K562 (cell line): ENCODE measurements around the gene CNPY4. TPM values are rescaled to one million over a fixed set of nuclear protein-coding genes. Genes with fewer than 3 reads are reported as not detected.

Experiments
- BRCA1 ChIP-seq, 2 experiments: fragments of 450-650 bp in 1 of 2; sonication (generic) in 1 of 2; formaldehyde crosslinking in 1 of 2; IDR thresholded peaks; 2 replicates each; pipeline versions ENCODE4 v1.5.0 to v1.6.1; 2017 to 2020; ENCODE audit warnings: mild to moderate bottlenecking in 1 of 2, missing genetic modification reagents in 1 of 2
- CTCFL ChIP-seq: IDR thresholded peaks from 2 replicates; pipeline ENCODE4 v1.6.1; 2011; ENCODE audit warnings: borderline replicate concordance, low read depth, mild to moderate bottlenecking, moderate library complexity, low read length; ENCODE audit not compliant: insufficient read depth, poor library complexity, severe bottlenecking
- CUX1 ChIP-seq: fragments of 200-800 bp; sonication (Bioruptor generic); IDR thresholded peaks from 2 replicates; pipeline ENCODE4 v1.6.1; 2016; ENCODE audit warnings: missing genetic modification characterization, missing compliant biosample characterization
- GMEB1 ChIP-seq: fragments of 250-450 bp; sonication (Bioruptor Pico); IDR thresholded peaks from 2 replicates; pipeline ENCODE4 v1.4.0; 2020; ENCODE audit warnings: mild to moderate bottlenecking
- HDGF ChIP-seq: fragments of 450-650 bp; IDR thresholded peaks from 2 replicates; pipeline ENCODE4 v1.6.1; 2016
- JUN ChIP-seq, 2 experiments: sonication (generic) in 1 of 2; formaldehyde crosslinking in 1 of 2; IDR thresholded peaks; 2 replicates each; pipeline versions ENCODE4 v1.6.1 to v1.8.0; 2012 to 2022; ENCODE audit warnings: borderline replicate concordance in 2 of 2, mild to moderate bottlenecking in 2 of 2, improper control_type of control experiment in 1 of 2, low read depth in 1 of 2, low read length in 1 of 2, missing genetic modification reagents in 1 of 2
- NFYB ChIP-seq: IDR thresholded peaks from 2 replicates; pipeline ENCODE4 v1.6.1; 2011; ENCODE audit warnings: mild to moderate bottlenecking, moderate library complexity; ENCODE audit not compliant: insufficient read length; ENCODE audit errors: extremely low read depth
- PRPF4 ChIP-seq: fragments of 200-400 bp; formaldehyde crosslinking; IDR thresholded peaks from one replicate; pipeline ENCODE4 v1.6.1; 2017; ENCODE audit warnings: low read length, low read depth, mild to moderate bottlenecking; ENCODE audit not compliant: insufficient read depth, poor library complexity, severe bottlenecking
- SMARCC2 ChIP-seq: fragments of 450-650 bp; IDR thresholded peaks from 2 replicates; pipeline ENCODE4 v1.6.1; 2017; ENCODE audit warnings: antibody characterized with exemption, moderate library complexity, mild to moderate bottlenecking, low read depth
- TARDBP ChIP-seq: fragments of 450-650 bp; IDR thresholded peaks from 2 replicates; pipeline ENCODE4 v1.6.1; 2016
- XRCC5 ChIP-seq: fragments of 200-400 bp; formaldehyde crosslinking; IDR thresholded peaks from 2 replicates; pipeline ENCODE4 v1.6.1; 2017; ENCODE audit warnings: low read depth, mild to moderate bottlenecking, low read length
- ZBED1 ChIP-seq: IDR thresholded peaks from 2 replicates; pipeline ENCODE4 v1.6.1; 2014
- ZBTB34 ChIP-seq: fragments of 250-450 bp; sonication (Bioruptor Pico); IDR thresholded peaks from 2 replicates; pipeline ENCODE4 v1.8.0; 2021; ENCODE audit warnings: mild to moderate bottlenecking, moderate library complexity
- ZEB2 ChIP-seq: fragments of 450-650 bp; IDR thresholded peaks from 2 replicates; pipeline ENCODE4 v1.6.1; 2016
- ZFP30 ChIP-seq: fragments of 250-450 bp; sonication (Bioruptor Pico); IDR thresholded peaks from 2 replicates; pipeline ENCODE4 v1.8.0; 2022; ENCODE audit warnings: moderate library complexity, mild to moderate bottlenecking, inconsistent platforms, borderline replicate concordance
- ZNF232 ChIP-seq: sonication (generic); formaldehyde crosslinking; IDR thresholded peaks from 2 replicates; pipeline ENCODE4 v1.8.0; 2022; ENCODE audit warnings: mild to moderate bottlenecking, missing genetic modification reagents
- polyA plus RNA-seq, 8 experiments: library from polyadenylated mRNA; depleted of rRNA in 4 of 8; stranded (reverse) in 5 of 8; unstranded in 3 of 8; fragments of >200 nt; fragmentation: Nextera tagmentation in 2 of 8; fragmentation: Illumina TruSeq in 1 of 8; extraction: Ambion mirVana in 2 of 8; extraction: Trizol in 1 of 8; gene quantifications; 2 replicates each; pipeline versions ENCODE4 v1.2.1 to v1.2.3, GENCODE V29; 2011 to 2014; ENCODE audit warnings: inconsistent platforms in 1 of 8, missing spikeins in 1 of 8
- total RNA-seq, 7 experiments: library from RNA; depleted of rRNA in 6 of 7; stranded (reverse); fragments of >200 nt in 6 of 7; fragmentation: Illumina TruSeq in 2 of 7; extraction: Trizol in 2 of 7; gene quantifications; 2 replicates each; pipeline versions ENCODE4 v1.2.1 to v1.2.3, GENCODE V29; 2011 to 2021; ENCODE audit warnings: low replicate concordance in 1 of 7

CNPY4 gene
- total and polyA plus RNA-seq, 9 of the 15 experiments (the other 6 are each of a cell fraction or from before 2014, with no cell fraction given), result 1.9 to 11.2 (median 7.0) TPM

GRCh38 chr7:100148559-100149328 is 29.3 kb downstream of the CNPY4 start, which contains the start of gene LAMTOR4 (continued):
- TF ChIP-seq ZBED1, result peak; percentile 61; the same call in 1 of the 2 replicates
- no peak for TF ChIP-seq TARDBP
- TF ChIP-seq NFYB, result peak; percentile 85
- no peak for TF ChIP-seq BRCA1 (IDR thresholded peaks at IDR 0.05)
- TF ChIP-seq BRCA1 (CRISPR knock-in tag; IDR thresholded peaks at IDR 0.05), result no peak
- no peak for TF ChIP-seq ZBTB34 (CRISPR knock-in tag)
- 0 out of 2 replicates have a peak, but pooled peaks have one; percentile 8 for TF ChIP-seq HDGF
- no peak for TF ChIP-seq SMARCC2
- TF ChIP-seq ZEB2, result peak; percentile 44; the same call in 1 of the 2 replicates
- TF ChIP-seq JUN (IDR thresholded peaks at IDR 0.05; ENCODE audit: borderline replicate concordance, low read depth, low read length), result no peak; the same call in 1 of the 2 replicates
- no peak for TF ChIP-seq JUN (CRISPR knock-in tag; IDR thresholded peaks at IDR 0.05; ENCODE audit: borderline replicate concordance)
- no peak for TF ChIP-seq ZFP30 (CRISPR knock-in tag)
- TF ChIP-seq ZNF232 (CRISPR knock-in tag), result 0 out of 2 replicates have a peak, but pooled peaks have one; percentile 14
- no peak for TF ChIP-seq CUX1 (CRISPR knock-in tag)
- no peak for TF ChIP-seq PRPF4
- no peak for TF ChIP-seq CTCFL
- TF ChIP-seq GMEB1 (CRISPR knock-in tag), result no peak
- no peak for TF ChIP-seq XRCC5
